HG03025 (cell line): ENCODE data around the gene DGLUCY.
"Not testable (repeated sequence)": the region's sequence is repeated elsewhere in the genome, so short reads cannot be mapped to it uniquely, and the experiment has no call there.

ENCODE experiments used
- ATAC-seq: cut with Tn5 transposase; IDR thresholded peaks from one replicate; pipeline ENCODE4 v1.9.1; 2021; ENCODE audit warnings: mild to moderate bottlenecking, moderate library complexity; ENCODE audit not compliant: unreplicated experiment, low FRiP score

Gene DGLUCY

DNA sequence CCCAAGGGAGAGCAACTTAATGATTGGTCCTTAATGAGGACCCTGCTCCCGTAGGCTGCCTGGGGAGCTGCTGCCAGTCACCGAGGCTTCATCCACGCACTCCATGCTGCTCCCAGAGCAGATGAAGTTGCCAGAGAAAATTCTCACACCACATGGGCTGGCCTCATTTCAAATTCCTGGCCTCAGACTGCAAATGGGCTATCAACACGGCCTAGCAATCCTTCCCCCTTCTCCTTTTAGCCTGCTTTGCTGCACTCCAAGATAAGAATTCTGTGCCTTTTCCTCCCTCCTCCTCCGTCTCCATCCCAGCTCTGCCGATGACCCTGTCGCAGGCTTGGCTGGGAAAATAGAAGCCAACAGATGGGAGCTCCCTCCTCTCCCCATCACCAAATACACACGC, 10.8 kb upstream of the DGLUCY start:
- no peak for ATAC-seq

DNA sequence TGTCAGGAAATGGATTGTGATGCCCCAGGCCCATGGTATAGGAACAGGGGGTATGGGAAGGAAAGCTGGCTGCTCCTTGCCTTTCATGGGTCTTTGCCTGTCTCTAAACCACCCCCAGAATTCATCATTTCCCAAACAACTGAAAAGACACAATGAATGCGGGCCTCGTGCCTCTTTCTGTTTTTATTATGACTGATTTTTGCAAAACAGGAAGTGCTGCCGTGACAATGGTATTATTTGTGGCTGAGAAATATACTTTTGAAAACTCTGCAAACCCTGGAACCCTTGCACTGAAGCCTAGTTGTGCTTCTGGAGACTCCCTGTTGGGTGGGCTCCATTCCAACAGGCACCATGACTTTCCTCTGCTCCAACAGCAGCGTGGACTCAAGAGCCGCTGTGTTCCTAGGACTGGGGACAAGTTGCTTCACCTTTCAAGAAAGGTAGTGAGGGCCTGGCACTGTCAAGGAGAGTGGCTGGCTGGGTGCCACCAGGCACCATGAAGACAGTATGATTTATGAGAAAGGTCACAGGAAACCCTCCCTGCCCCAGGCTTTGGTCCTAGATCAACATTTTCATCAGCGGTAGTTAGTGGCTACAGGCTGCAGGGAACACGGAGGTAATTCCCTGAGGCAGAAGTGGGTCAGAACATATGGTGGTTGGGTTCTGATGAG, 4.8 kb upstream of the DGLUCY start:
- no peak for ATAC-seq

DNA sequence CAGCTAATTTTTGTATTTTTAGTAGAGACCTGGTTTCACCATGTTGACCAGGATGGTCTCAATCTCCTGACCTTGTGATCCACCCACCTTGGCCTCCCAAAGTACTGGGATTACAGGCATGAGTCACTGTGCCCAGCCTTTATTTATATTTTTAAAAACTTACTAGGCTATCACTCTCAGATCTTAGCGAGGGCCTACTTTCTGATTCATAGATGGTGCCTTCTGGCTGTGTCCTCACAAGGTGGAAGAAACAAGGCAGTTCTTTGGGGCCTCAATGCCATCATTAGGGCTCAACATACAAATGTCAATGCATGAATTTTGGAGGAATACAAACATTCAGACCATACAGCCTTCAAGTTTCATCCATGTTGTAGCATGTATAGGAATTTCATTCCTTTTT, 2.4 kb upstream of the DGLUCY start:
- ATAC-seq, result no peak

DNA sequence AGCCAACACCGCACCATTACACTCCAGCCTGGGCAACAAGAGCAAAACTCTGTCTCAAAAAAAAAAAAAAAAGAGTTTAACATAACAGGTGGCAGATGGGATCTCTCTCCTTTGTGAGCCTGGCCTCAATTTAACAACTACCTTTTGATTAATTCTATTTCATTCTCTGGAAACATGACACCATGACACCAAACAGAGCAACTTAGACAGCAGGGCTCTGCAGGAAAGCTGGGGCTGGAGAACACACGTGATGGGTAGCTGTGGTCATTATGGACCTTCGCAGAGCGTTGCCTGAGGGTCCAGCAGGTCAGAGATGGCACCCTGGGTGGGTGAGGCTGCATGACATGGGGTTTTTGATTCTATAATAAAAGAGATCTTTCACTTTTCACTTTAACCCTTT, 1.7 kb upstream of the DGLUCY start:
- no peak for ATAC-seq

DNA sequence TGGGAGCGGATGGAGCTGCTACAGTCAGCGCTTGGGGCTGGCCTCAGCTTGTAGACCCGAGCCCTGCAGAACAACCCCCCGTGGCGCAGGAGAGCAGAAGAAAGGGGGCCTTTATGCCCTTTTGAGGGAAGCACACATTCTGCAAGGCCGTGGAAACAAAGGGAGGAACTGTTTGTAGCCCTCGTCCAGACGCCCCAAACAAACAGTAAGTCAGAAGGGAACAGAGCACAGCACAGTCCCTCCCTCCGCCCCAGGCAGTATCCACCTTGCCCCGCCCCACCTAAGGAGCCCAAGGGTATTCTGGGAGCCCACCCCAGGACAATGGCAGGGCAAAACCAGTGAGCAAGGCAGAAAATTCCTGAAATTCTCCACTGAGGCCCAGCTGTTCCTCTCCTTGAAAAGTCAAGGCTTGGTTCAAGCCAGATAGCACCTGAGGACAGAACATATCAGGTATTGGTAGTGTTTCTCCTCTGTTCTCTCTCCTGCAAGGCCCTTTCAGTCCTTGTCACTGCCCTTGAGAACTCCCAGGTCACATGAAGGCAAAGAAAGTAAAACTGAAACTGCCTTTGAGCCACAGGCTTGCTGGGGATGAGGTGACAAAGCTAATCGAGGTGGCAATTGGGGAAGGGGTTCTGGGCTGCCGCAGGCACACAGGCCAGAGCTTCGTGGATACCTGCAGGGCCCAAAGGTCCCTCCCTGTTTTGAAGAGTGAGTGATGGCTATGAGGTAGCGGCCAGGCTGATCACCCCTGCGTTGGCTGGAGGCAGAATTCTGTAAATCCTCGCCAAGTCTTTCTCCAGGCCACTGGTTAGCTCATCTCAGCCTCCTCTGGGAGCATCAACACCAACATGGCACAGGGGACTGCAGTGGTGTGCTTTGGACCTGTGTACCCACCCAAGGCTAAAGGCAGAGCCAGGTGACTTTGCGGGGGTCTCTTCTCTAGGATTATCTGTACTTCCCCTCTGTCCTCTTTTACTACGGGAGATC, 499 bp downstream of the DGLUCY start:
- peak; percentile 66 for ATAC-seq

DNA sequence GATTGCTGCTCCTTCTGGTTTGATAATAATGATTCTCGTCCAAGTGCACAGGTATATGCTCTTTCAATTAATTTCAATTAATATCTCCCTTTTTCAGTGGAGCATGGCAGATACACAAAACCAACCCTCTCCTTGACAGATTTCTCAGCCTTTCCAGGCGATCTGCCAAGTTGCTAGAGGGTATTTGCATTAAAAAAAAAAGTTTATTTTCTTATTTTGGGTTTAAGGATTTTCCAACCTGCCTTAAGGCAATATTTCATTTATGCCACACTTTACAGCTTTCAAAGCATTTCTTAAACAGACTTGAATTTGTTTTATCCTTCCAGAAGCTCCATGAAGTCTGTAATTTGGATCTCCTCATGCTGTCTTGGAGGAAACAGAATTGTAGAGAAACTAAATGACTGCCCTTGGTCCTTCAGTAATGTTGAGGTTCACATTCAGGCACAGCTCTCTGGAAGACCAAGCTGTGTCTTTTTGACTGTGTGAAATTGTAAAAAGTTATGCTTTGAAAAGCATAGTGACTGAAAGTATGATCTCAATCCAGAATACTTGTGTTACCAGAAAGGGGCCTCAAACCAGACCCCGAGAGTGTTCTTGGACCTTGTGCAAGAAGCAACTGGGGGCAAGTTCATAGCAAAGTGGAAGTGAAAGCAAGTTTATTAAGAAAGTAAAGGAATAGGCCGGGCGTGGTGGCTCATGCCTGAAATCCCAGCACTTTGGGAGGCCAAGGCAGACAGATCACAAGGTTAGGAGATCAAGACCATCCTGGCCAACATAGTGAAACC, 2.3 kb downstream of the DGLUCY start:
- no peak for ATAC-seq

DNA sequence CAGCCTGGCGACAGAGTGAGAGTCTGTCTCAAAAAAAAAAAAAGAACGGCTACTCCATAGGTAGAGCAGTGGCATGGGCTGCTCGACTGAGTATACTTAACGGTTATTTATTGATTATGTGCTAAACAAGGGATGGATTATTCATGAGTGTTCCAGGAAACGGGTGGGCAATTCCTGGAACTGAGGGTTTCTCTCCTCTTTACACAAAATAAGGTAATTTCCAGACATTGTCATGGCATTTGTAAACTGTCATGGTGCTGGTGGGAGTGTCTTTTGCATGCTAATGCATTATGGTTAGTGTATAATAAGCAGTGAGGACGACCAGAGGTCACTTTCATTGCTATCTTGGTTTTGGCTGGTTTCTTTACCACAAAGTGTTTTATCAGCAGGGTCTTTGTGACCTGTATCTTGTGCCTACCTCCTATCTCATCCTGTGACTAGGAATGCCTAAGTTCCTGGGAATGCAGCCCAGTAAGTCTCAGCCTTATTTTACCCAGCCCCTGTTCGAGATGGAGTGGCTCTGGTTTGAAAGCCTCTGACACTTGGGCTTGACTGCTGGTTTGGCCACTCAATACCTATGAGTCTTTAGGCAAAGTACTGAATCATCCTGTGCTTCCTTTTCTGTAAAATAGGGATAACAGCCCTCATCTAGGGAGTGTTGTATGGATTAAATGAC, 3.2 kb downstream of the DGLUCY start:
- ATAC-seq, result no peak

DNA sequence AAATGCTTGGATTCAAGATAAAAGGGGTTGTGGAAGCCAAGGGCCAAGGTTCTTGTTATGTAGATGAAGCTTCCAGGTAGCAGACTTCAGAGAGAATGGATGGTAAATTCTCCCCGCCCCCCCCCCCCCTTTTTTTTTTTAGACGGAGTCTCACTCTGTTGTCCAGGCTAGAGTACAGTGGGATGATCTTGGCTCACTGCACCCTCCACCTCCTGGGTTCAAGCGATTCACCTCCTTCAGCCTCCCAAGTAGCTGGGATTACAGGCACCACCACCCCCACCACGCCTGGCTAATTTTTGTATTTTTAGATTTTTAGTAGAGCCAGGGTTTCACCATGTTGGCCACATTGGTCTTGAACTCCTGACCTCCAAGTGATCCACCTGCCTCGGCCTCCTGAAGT, 4.1 kb downstream of the DGLUCY start:
- ATAC-seq, result no peak

DNA sequence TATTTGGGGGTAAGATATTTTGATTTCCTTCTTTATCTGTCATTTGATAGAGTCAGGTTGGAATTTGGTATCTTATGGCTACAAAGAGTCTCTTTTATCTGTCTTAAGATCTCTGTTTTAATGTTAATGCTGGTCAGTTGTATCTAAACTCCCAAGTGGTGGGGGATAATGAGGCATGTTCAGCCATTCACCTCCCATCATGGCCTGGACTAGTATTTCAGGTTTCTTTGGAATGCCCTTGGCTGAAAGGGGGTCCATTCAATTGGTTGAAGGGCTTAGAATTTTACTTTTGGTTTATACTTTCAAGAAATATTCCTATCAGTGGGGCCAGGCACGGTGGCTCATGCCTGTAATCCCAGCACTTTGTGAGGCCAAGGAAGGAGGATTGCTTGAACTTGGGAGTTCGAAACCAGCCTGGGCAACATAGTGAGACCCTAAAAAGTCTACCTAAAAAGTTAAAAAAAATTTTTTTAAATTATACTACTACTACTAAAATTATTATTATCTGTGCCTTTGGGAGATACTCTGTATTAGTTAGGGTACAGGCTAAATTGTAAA, 4.7 kb downstream of the DGLUCY start:
- no peak for ATAC-seq

DNA sequence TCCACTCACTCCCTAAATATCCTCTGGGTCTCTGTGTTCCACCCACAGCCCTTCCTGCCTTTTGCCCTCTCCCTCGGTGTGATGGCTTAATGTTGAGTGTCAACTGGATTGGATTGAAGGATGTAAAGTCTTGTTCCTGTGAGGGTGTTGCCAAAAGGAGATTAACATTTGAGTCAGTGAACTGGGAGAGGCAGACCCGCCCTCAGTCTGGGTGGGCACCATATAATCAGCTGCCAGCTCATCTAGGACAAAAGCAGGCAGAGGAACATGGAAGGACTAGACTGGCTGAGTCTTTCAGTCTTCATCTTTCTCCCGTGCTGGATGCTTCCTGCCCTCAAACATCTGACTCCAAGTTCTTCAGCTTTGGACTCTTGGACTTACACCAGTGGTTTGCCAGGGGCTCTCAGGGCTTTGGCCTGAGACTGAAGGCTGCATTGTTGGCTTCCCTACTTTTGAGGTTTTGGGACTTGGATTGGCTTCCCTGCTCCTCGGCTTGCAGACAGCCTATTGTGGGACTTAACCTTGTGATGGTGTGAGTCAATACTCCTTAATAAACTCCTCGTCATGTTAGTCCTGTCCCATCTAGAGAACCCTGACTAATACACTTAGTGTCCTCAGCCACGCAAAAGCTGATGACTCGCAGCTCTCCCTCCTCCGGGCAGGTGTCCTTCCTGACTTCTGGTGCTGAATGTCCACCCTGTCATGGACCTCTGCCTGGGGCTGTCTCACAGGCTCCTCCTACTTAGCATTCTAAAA, 5.9 kb downstream of the DGLUCY start:
- no peak for ATAC-seq

DNA sequence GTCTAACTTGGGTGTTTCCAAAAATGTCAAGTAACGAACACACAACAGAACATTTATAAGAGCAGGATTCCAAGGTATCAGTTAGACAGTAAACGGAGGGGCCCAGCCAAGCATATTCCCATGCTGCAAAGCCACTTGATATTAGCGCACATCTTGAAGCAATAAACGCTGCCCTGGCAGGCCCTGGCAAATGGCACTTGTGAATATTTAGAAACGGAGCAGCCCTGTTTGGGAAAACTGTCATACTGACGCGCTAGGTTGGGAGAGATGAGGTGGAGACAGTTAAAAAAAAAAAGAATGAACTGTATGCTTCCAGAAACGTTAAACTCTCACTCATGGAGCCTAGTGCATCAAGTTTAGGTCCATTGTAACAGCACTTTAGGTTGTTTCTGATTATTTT, 9.3 kb downstream of the DGLUCY start:
- no peak for ATAC-seq

DNA sequence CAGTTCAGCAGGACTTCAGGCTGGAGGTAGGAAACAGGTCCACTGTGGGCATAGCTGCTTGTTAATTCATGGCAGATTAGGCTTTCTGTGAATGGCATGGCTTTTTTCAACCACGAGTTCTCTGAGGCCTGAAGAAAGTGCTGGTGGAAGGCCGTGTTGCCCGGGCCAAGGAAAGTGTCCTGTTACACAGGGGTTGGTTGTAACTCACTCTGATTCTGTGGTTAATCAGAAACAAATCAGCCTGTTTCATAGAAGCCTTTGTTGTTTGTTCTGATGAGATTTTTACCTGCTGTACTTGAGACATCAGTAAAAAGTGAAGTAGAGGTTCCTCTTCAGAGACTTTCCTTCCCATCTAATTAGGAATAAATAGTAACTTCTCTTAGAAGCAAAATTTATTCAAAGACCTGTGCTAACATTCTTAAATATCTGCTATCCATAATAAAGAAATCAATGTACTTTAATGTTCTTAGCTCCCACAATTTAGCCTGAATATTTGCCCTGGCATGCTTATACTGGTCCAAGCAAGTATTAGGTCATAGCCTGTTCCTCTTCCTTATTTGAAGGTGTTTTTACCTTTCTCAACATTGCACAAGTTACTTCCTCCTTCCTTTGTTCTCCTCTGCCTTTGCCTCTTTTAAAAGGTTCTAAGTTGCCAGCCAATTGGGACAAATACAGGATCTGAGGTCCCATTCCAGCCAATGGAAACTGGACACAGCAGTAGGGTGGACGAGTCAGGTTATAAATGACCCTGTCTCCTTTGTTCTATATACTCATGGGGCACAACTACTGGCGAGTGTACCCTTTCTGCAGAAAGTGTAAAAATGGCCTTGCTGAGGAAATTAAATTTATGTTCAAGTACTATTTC, 10.8 kb downstream of the DGLUCY start:
- ATAC-seq, result not testable (repeated sequence)

DNA sequence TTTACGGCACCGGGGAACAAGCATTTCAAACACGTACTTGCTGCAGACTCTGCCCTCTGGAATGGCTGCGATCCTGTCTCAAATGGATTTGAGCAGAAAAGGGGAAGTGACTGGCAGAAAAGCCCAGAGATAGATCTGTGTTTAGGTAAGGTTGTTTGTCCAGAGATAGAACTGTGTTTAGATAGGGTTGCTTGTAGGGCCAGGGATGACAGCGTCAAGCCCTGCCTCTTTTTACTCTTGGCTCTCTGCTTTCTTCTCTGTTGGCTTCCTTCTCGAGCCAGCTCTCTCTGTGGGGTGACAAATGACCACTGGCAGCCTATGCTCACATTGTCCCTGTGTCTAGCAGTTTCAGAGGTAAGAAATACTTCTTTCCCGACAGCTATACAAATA, 11.4 kb downstream of the DGLUCY start:
- ATAC-seq, result no peak

DNA sequence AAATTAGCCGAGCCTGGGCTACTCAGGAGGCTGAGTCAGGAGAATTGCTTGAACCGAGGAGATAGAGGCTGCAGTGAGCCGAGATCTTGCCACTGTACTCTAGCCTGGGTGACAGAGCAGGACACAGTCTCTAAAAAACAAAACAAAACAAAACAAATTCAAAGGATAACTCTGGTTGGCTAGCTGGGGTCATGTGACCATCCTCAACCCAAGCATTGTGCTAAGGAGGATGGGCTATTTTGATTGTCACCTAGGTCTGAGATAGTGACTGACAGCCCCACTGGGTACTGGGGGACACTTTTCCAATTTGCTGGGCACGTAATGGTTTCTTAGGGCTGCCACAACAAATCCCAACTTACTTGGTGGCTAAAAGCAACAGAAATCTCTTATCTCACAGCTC, 11.9 kb downstream of the DGLUCY start:
- no peak for ATAC-seq

DNA sequence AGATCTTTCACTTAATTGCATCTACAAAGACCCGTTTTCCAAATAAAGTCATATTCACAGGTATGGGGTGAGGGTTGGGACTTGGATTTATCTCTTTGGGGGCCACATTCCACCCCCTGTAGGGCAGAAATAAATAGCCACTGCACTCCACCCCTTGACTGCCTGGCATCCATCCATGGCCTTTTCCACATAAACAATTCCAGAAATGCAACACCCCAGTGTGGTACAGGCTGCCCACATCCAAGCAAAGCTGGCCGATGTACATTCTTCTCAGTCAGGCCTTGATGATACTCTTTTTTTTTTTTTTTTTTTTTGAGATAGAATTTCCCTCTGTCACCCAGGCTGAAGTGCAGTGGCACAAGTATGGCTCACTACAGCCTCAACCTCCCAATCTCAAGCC, 12.9 kb downstream of the DGLUCY start:
- ATAC-seq, result no peak

DNA sequence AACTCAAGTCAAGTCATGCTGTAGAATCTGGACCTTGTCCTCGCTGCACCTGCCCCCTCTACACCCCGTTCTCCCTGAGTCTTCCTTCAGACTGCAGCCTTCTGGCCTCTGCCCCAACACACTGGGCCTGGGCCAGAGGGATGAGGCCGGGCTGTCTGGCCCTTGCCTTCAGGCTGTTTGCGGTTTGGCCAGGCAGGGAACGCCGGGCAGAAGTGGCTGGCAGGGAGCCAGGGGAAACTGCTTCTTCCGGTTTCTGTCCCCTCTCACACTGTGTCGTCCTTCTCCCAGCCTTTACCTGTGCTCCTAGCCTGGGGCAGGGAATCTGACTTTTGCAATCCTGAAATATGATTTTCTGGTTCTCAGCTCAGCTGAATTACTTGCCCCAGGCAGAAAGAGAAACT, 13.5 kb downstream of the DGLUCY start:
- no peak for ATAC-seq

DNA sequence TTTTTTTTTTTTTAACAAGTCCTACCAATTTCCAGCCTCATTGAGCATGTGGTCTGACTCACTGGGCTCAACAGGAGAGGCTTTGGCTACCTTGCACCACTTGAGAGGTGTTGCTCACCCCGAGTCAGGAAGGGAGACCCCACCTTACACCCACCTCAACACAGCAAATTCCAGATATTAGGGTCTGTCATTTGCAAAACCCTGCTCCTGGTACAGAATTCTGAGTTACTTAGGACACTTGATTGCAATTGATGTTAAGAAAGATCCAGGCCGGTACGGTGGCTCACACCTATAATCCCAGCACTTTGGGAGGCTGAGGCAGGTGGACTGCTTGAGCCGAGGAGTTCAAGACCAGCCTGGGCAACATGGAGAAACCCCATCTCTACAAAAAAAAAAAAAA, 14.1 kb downstream of the DGLUCY start:
- ATAC-seq, result no peak

DNA sequence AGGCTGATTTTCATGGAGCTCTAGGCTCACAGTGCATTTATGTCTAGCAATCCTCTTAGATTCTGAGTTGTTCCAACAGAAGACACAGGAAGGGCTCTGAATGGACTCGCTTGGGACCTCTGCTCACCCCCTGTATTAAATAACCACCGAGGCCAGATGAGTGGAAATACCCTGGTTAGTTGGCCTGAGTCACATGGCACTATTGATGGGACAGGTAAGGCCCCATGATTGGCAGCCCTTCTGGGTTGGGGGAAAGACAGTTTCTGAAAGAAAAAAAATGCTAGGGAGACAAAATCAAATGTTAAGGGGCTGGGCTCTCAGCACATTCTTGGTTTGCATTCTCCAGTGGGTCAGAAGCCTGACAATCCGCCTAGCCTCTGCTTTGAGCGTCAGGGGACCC, 14.8 kb downstream of the DGLUCY start:
- ATAC-seq, result no peak

DNA sequence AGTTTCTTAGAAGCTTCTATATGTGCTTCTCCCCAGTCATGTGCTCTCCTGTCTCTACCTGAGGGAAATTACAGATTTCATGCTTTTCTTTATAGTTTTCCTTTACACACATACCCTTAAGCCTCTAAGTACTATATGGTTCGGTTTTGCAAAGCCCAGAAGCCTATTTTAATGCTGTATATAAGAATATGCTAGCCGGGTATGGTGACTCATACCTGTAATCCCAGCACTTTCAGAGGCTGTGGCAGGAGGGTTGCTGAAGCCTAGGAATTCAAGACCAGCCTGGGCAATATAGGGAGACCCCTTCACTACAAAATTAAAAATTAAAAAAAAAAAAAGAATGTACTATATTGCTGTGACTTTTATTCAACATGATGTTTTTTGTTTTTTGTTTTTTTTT, 15.4 kb downstream of the DGLUCY start:
- ATAC-seq, result no peak
